GM12878 (cell line): ENCODE results near the gene ODAPH. TPM values are rescaled to one million over a fixed set of nuclear protein-coding genes. Genes with fewer than 3 reads are reported as not detected.

Source experiments
- ATAC-seq: fragments of 200-7000 bp; cut with Tn5 transposase; 3 replicates; pipeline ENCODE4 v1.9.1; 2020; ENCODE audit warnings: mild to moderate bottlenecking, moderate library complexity
- BruUV-seq: library from RNA; stranded (reverse); fragments of 400-500 nt; replicated peaks from 2 replicates; lab custom pipeline; 2021; lab: Mats Ljungman, UMichigan
- CTCF ChIA-PET: fragments of 300-600 bp; sonication (Branson Sonifier 250); formaldehyde crosslinking; extraction: SDS; loops from one replicate; lab custom pipeline; 2021; ENCODE audit warnings: inconsistent platforms; lab: Yijun Ruan, JAX
- POLR2A ChIA-PET: fragments of 350-600 bp; formaldehyde crosslinking; extraction: SDS; loops from one replicate; lab custom pipeline; 2021; ENCODE audit warnings: inconsistent platforms; lab: Charles Lee
- RAD21 ChIA-PET: fragments of 300-600 bp; sonication (Branson Sonifier 250); formaldehyde crosslinking; loops from one replicate; lab custom pipeline; 2023; ENCODE audit warnings: antibody characterized with exemption; ENCODE audit not compliant: unreplicated experiment; lab: Charles Lee
- SMC1A ChIA-PET: fragments of 300-600 bp; sonication (Branson Sonifier 250); formaldehyde crosslinking; loops from one replicate; lab custom pipeline; 2023; ENCODE audit not compliant: unreplicated experiment, uncharacterized antibody; lab: Charles Lee
- DNase-seq: peaks from one replicate; pipeline ENCODE4 v3.0.0-alpha.2; 2011; ENCODE audit warnings: low read depth, low spot score
- FAIRE-seq: peaks from 3 replicates; lab custom pipeline; 2011; peaks lifted over from hg19 to GRCh38; lab: Jason Lieb, UNC
- H2AFZ ChIP-seq: 2 replicates; pipeline ENCODE4 v1.6.0; 2011; ENCODE audit warnings: low read depth, low read length, control low read depth; ENCODE audit not compliant: control insufficient read depth
- H3K27ac ChIP-seq: 2 replicates; pipeline ENCODE4 v1.5.1; 2011; ENCODE audit warnings: control low read depth; ENCODE audit not compliant: control insufficient read depth, insufficient read depth
- H3K27me3 ChIP-seq, 2 experiments: replicated peaks in 1 of 2; 2 replicates each; pipeline versions ENCODE4 v1.6.0 to v1.6.1; 2011; ENCODE audit warnings: low read length in 1 of 2; ENCODE audit not compliant: control insufficient read depth in 2 of 2, insufficient read depth in 2 of 2
- H3K36me3 ChIP-seq, 2 experiments: 2 replicates each; pipeline ENCODE4 v1.5.1; 2011; ENCODE audit warnings: low read length in 1 of 2; ENCODE audit not compliant: control insufficient read depth in 2 of 2, insufficient read depth in 2 of 2
- H3K4me1 ChIP-seq: 2 replicates; pipeline ENCODE4 v1.6.1; 2011; ENCODE audit warnings: mild to moderate bottlenecking, low read length, moderate library complexity, mixed read lengths; ENCODE audit not compliant: control insufficient read depth, insufficient read depth
- H3K4me2 ChIP-seq: 2 replicates; pipeline ENCODE4 v1.6.0; 2011; ENCODE audit warnings: control low read depth; ENCODE audit not compliant: control insufficient read depth, insufficient read depth
- H3K4me3 ChIP-seq: fragments of 200-600 bp; sonication (generic); 2 replicates; pipeline ENCODE4 v1.5.1; 2016
- H3K79me2 ChIP-seq: 2 replicates; pipeline ENCODE4 v1.6.0; 2011; ENCODE audit warnings: low read length; ENCODE audit not compliant: control insufficient read depth, insufficient read depth
- H3K9ac ChIP-seq: 2 replicates; pipeline ENCODE4 v1.8.0; 2011; ENCODE audit warnings: low read length, control low read depth, mixed read lengths; ENCODE audit not compliant: control insufficient read depth, insufficient read depth
- H3K9me3 ChIP-seq: replicated peaks from 3 replicates; pipeline ENCODE4 v1.5.1; 2011; ENCODE audit warnings: mild to moderate bottlenecking, low read length; ENCODE audit not compliant: control insufficient read depth, insufficient read depth
- H4K20me1 ChIP-seq: 2 replicates; pipeline ENCODE4 v1.6.0; 2011; ENCODE audit not compliant: control insufficient read depth, insufficient read depth
- EZH2 ChIP-seq: IDR thresholded peaks from 2 replicates; pipeline ENCODE4 v1.6.1; 2012; ENCODE audit warnings: low read depth, mild to moderate bottlenecking, control low read depth, inconsistent platforms, low read length, borderline replicate concordance; ENCODE audit not compliant: control insufficient read depth
- IKZF1 ChIP-seq: fragments of 450-650 bp; conservative IDR thresholded peaks from 2 replicates; pipeline ENCODE4 v1.6.1; 2017; ENCODE audit warnings: antibody characterized with exemption, mild to moderate bottlenecking
- IKZF2 ChIP-seq, 2 experiments: fragments of 450-650 bp; IDR thresholded peaks; 2 replicates each; pipeline ENCODE4 v1.6.1; 2017; ENCODE audit warnings: mild to moderate bottlenecking in 2 of 2, moderate library complexity in 2 of 2
- MEF2A ChIP-seq: IDR thresholded peaks from 2 replicates; pipeline ENCODE4 v1.6.1; 2011; ENCODE audit warnings: low read depth, mild to moderate bottlenecking, low read length, moderate library complexity; ENCODE audit not compliant: insufficient read depth
- MTA2 ChIP-seq: fragments of 450-650 bp; IDR thresholded peaks from 2 replicates; pipeline ENCODE4 v1.6.1; 2016; ENCODE audit warnings: low read depth, mild to moderate bottlenecking, moderate library complexity
- MTA3 ChIP-seq: IDR thresholded peaks from 2 replicates; pipeline ENCODE4 v1.6.1; 2012; ENCODE audit warnings: low read length, inconsistent platforms, borderline replicate concordance
- NFYB ChIP-seq: IDR thresholded peaks from 2 replicates; pipeline ENCODE4 v1.6.1; 2011; ENCODE audit warnings: low read depth, mild to moderate bottlenecking, low read length, improper control_type of control experiment, moderate library complexity; ENCODE audit not compliant: insufficient read depth
- NR2C1 ChIP-seq: fragments of 450-650 bp; IDR thresholded peaks from 2 replicates; pipeline ENCODE4 v1.6.1; 2017; ENCODE audit warnings: antibody characterized with exemption, mild to moderate bottlenecking, moderate library complexity
- POLR2AphosphoS5 ChIP-seq: IDR thresholded peaks from 2 replicates; pipeline ENCODE4 v1.6.1; 2011; ENCODE audit warnings: mild to moderate bottlenecking, low read length, inconsistent platforms
- RAD21 ChIP-seq: IDR thresholded peaks from 2 replicates; pipeline ENCODE4 v1.6.1; 2011; ENCODE audit warnings: mild to moderate bottlenecking, low read depth, low read length, moderate library complexity; ENCODE audit not compliant: insufficient read depth
- SP1 ChIP-seq: IDR thresholded peaks from one replicate; pipeline ENCODE4 v1.6.1; 2011; ENCODE audit warnings: low read depth, low read length
- SREBF1 ChIP-seq: IDR thresholded peaks from 2 replicates; pipeline ENCODE4 v1.6.1; 2012; ENCODE audit warnings: mild to moderate bottlenecking, low read length
- SREBF2 ChIP-seq: IDR thresholded peaks from 2 replicates; pipeline ENCODE4 v1.6.1; 2012; ENCODE audit warnings: mild to moderate bottlenecking, low read length
- TAF1 ChIP-seq: IDR thresholded peaks from 2 replicates; pipeline ENCODE4 v1.6.1; 2011; ENCODE audit warnings: mild to moderate bottlenecking, low read depth, low read length, borderline replicate concordance
- TCF12 ChIP-seq: IDR thresholded peaks from 2 replicates; pipeline ENCODE4 v1.6.1; 2011; ENCODE audit warnings: low read depth, mild to moderate bottlenecking, low read length
- TCF7 ChIP-seq: IDR thresholded peaks from 2 replicates; pipeline ENCODE4 v1.6.1; 2014; ENCODE audit warnings: antibody characterized with exemption, borderline replicate concordance
- whole genome bisulfite sequencing: methylation state at CpG from one replicate; pipeline ENCODE4 v1.1.6; 2016; ENCODE audit warnings: low lambda C conversion rate; ENCODE audit not compliant: insufficient replicate concordance, insufficient coverage; ENCODE audit errors: missing lambda C conversion rate; 5-methylcytosine and 5-hydroxymethylcytosine counted together
- in situ Hi-C: fragments of 300-500 bp; cut with MboI; formaldehyde crosslinking; loops from 9 replicates; pipeline ENCODE4 v1.14.3; 2018; ENCODE audit warnings: mixed read lengths
- intact Hi-C: fragments of 100-400 bp; cut with micrococcal nuclease; formaldehyde crosslinking; loops from one replicate; pipeline ENCODE4 v1.14.2; 2022; ENCODE audit not compliant: unreplicated experiment
- polyA plus RNA-seq, 11 experiments: library from polyadenylated mRNA; depleted of rRNA in 4 of 11; unstranded in 6 of 11; stranded (reverse) in 5 of 11; fragments of >200 nt; fragmentation: Nextera tagmentation in 4 of 11; fragmentation: Illumina TruSeq in 1 of 11; extraction: Ambion mirVana in 4 of 11; extraction: Trizol in 1 of 11; gene quantifications; 1 replicate in 1 of 11; 2 replicates in 10 of 11; pipeline versions ENCODE4 v1.2.1 to v1.2.3, GENCODE V29; 2011 to 2016; ENCODE audit warnings: inconsistent platforms in 2 of 11, missing spikeins in 2 of 11, low read depth in 1 of 11
- total RNA-seq, 4 experiments: library from RNA; depleted of rRNA in 3 of 4; stranded (reverse); fragments of >200 nt in 3 of 4; fragmentation: Illumina TruSeq in 1 of 4; extraction: Trizol in 1 of 4; gene quantifications; 2 replicates each; pipeline versions ENCODE4 v1.2.1 to v1.2.3, GENCODE V29; 2013 to 2021
- TF ChIP-seq, protein P1 (sequence below): fragments of 450-650 bp; IDR thresholded peaks from 2 replicates; pipeline ENCODE4 v1.6.1; 2017; ENCODE audit warnings: mild to moderate bottlenecking

The ODAPH gene
- total and polyA plus RNA-seq, 10 of the 15 experiments (the other 5 are each of a cell fraction or from before 2014, with no cell fraction given) = 0.06 to 0.13 (median 0.12) TPM; not detected in 6

DNA sequence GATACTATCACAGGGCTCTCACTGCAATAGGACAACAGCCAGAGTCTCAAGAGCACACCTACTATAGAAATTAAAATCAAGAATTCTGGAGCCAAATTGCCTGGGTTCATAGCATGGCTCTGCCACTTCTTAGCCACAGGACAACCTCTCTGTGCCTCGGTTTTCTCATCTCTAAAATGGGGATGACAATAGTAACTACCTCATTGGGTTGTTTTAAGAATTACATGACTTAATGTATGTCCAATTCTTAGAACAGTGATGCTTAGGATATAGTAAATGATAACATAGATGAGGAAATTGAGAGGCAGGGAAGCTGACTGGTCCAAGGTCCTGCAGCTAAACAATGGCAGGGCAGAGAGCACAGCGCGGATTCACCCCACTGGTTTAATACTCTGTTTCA is 11.0 kb upstream of the ODAPH start:
- Histone ChIP-seq H3K27ac (no peak overlapping the region), H4K20me1 (no peaks in the 10 kb centered on the region), H3K9me3 (no peaks in the 10 kb centered on the region), H3K27me3 (no peaks in the 10 kb centered on the region), H2AFZ (no peak overlapping the region), H3K4me2 (no peak overlapping the region), H3K36me3 (no peaks in the 10 kb centered on the region; a peak in 1 of 4 replicates), H3K79me2 (no peaks in the 10 kb centered on the region), H3K4me3 (no peak overlapping the region), H3K4me1 (no peaks in the 10 kb centered on the region), H3K9ac (no peak overlapping the region)
- BruUV-seq = no TSS peak
- WGBS = 67% methylated on average over 3 of the region's 3 CpGs
- no peak for TF ChIP-seq IKZF1
- TF ChIP-seq IKZF2 (IDR thresholded peaks at IDR 0.05) = no peak
- no peak for TF ChIP-seq NFYB
- TF ChIP-seq MTA3 = no peak
- no peak for TF ChIP-seq MEF2A
- no peak for TF ChIP-seq TCF7
- no peak for TF ChIP-seq SREBF1
- TF ChIP-seq SREBF2 = no peak
- TF ChIP-seq, protein P1, sequence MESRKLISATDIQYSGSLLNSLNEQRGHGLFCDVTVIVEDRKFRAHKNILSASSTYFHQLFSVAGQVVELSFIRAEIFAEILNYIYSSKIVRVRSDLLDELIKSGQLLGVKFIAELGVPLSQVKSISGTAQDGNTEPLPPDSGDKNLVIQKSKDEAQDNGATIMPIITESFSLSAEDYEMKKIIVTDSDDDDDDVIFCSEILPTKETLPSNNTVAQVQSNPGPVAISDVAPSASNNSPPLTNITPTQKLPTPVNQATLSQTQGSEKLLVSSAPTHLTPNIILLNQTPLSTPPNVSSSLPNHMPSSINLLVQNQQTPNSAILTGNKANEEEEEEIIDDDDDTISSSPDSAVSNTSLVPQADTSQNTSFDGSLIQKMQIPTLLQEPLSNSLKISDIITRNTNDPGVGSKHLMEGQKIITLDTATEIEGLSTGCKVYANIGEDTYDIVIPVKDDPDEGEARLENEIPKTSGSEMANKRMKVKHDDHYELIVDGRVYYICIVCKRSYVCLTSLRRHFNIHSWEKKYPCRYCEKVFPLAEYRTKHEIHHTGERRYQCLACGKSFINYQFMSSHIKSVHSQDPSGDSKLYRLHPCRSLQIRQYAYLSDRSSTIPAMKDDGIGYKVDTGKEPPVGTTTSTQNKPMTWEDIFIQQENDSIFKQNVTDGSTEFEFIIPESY = no peak
- TF ChIP-seq SP1 = no peak
- TF ChIP-seq POLR2AphosphoS5 = no peak
- TF ChIP-seq TCF12 = no peak
- no peak for TF ChIP-seq TAF1
- no peak for TF ChIP-seq MTA2
- TF ChIP-seq NR2C1 = no peak
- TF ChIP-seq EZH2 = no peak
- TF ChIP-seq RAD21 = no peak
- ChIA-PET POLR2A (no interaction called here), CTCF (no interaction called here), SMC1A (no interaction called here), RAD21 (no interaction called here)
- intact Hi-C loops (no loop called here), in situ Hi-C loops (no loop called here)
- no peak for DNase-seq
- ATAC-seq = no peak
- FAIRE-seq = no peak
